Fibroblast of lung (primary cell): Measurements from ENCODE around the gene STAG3. TPM values are rescaled to one million over a fixed set of nuclear protein-coding genes. Genes with fewer than 3 reads are reported as not detected.

Experiments
- DNase-seq, 2 donors: peaks; one replicate each; pipeline versions ENCODE4 v3.0.0 to v3.0.0-alpha.2; 2010; ENCODE audit warnings: low read depth in 2 of 2
- H2AFZ ChIP-seq: 2 replicates; pipeline ENCODE4 v1.5.1; 2012; ENCODE audit warnings: low read length, control low read depth, inconsistent platforms
- H3K27ac ChIP-seq: 2 replicates; pipeline ENCODE4 v1.5.1; 2011; ENCODE audit warnings: low read length, control low read depth; ENCODE audit not compliant: insufficient read depth
- H3K27me3 ChIP-seq: 2 replicates; pipeline ENCODE4 v1.5.1; 2011; ENCODE audit warnings: mild to moderate bottlenecking, low read length; ENCODE audit not compliant: control insufficient read depth, insufficient read depth
- H3K36me3 ChIP-seq: 2 replicates; pipeline ENCODE4 v1.5.1; 2011; ENCODE audit warnings: low read length; ENCODE audit not compliant: control insufficient read depth, insufficient read depth
- H3K4me1 ChIP-seq: 2 replicates; pipeline ENCODE4 v1.5.1; 2011; ENCODE audit warnings: low read length; ENCODE audit not compliant: control insufficient read depth, insufficient read depth; ENCODE audit errors: extremely low read depth
- H3K4me2 ChIP-seq: 2 replicates; pipeline ENCODE4 v1.5.1; 2011; ENCODE audit warnings: low read length, control low read depth; ENCODE audit not compliant: insufficient read depth; ENCODE audit errors: extremely low read depth
- H3K4me3 ChIP-seq, 4 experiments: fragments of 200-600 bp in 1 of 4; sonication (generic) in 1 of 4; replicated peaks in 1 of 4; 2 replicates each; pipeline ENCODE4 v1.5.1; 2011 to 2016; ENCODE audit warnings: low read length in 4 of 4, low read depth in 3 of 4, mild to moderate bottlenecking in 3 of 4, control low read depth in 2 of 4, inconsistent platforms in 1 of 4, mixed read lengths in 1 of 4; ENCODE audit not compliant: insufficient read depth in 1 of 4; ENCODE audit errors: control extremely low read depth in 1 of 4
- H3K79me2 ChIP-seq: 2 replicates; pipeline ENCODE4 v1.5.1; 2012; ENCODE audit warnings: mild to moderate bottlenecking, low read length, inconsistent platforms; ENCODE audit not compliant: control insufficient read depth, insufficient read depth
- H3K9ac ChIP-seq: 2 replicates; pipeline ENCODE4 v1.5.1; 2011; ENCODE audit warnings: mild to moderate bottlenecking, low read length, control low read depth; ENCODE audit not compliant: insufficient read depth
- H3K9me3 ChIP-seq: 2 replicates; pipeline ENCODE4 v1.5.1; 2012; ENCODE audit warnings: low read depth, low read length; ENCODE audit not compliant: control insufficient read depth, insufficient read depth
- H4K20me1 ChIP-seq: 2 replicates; pipeline ENCODE4 v1.5.1; 2011; ENCODE audit warnings: low read length; ENCODE audit not compliant: control insufficient read depth, insufficient read depth; ENCODE audit errors: extremely low read depth
- CTCF ChIP-seq, 2 donors: IDR thresholded peaks in 1 of 2; conservative IDR thresholded peaks in 1 of 2; 1 replicate in 1 of 2; 2 replicates in 1 of 2; pipeline ENCODE4 v1.5.1; 2011 to 2012; ENCODE audit warnings: low read length in 2 of 2, control low read depth in 1 of 2, inconsistent platforms in 1 of 2, low read depth in 1 of 2, mild to moderate bottlenecking in 1 of 2
- EZH2 ChIP-seq: IDR thresholded peaks from 2 replicates; pipeline ENCODE4 v1.5.1; 2012; ENCODE audit warnings: low read length, control low read depth, mild to moderate bottlenecking; ENCODE audit errors: missing control alignments
- polyA plus RNA-seq, 2 donors: library from polyadenylated mRNA; depleted of rRNA in 1 of 2; stranded (reverse) in 1 of 2; unstranded in 1 of 2; fragments of >200 nt; gene quantifications; 2 replicates each; pipeline ENCODE4 v1.2.1, GENCODE V29; 2011 to 2012; ENCODE audit warnings: missing spikeins in 1 of 2
- total RNA-seq: library from RNA; depleted of rRNA; stranded (reverse); fragments of >200 nt; gene quantifications from 2 replicates; pipeline ENCODE4 v1.2.1, GENCODE V29; 2014

STAG3 gene
- total and polyA plus RNA-seq, 2 donors (not counting 1 experiment from before 2014, with no cell fraction given), result 0.27 to 0.50 TPM

GRCh38 chr7:100198266-100198665 lies 20.5 kb downstream of the STAG3 start:
- Histone ChIP-seq H3K4me3 (no peak overlapping the region), H3K9ac (no peak overlapping the region), H4K20me1 (no peaks in the 10 kb centered on the region), H3K27me3 (no peaks in the 10 kb centered on the region), H3K27ac (no peak overlapping the region), H3K4me2 (no peak overlapping the region), H3K79me2 (no peaks in the 10 kb centered on the region), H3K9me3 (no peaks in the 10 kb centered on the region), H2AFZ (no peak overlapping the region), H3K4me1 (no peaks in the 10 kb centered on the region), H3K36me3 (no peaks in the 10 kb centered on the region)
- TF ChIP-seq EZH2 (no peak), CTCF (conservative IDR thresholded peaks at IDR 0.05 in 1 of 2, IDR thresholded peaks at IDR 0.05 in 1 of 2; ENCODE audit: low read depth in 1 of 2, low read length in 2 of 2) (no peak)
- no peak for DNase-seq

- no peaks in the 10 kb centered on the region for H3K79me2 ChIP-seq
- TF ChIP-seq EZH2 (no peak), CTCF (conservative IDR thresholded peaks at IDR 0.05 in 1 of 2, IDR thresholded peaks at IDR 0.05 in 1 of 2; ENCODE audit: low read depth in 1 of 2, low read length in 2 of 2) (no peak)
- no peaks in the 10 kb centered on the region for H3K4me1 ChIP-seq
- H3K4me2 ChIP-seq, result no peak overlapping the region
- no peaks in the 10 kb centered on the region for H3K27me3 ChIP-seq
- H3K4me3 ChIP-seq, result no peak overlapping the region
- H3K9me3 ChIP-seq, result no peaks in the 10 kb centered on the region
- H3K36me3 ChIP-seq, result no peaks in the 10 kb centered on the region
- no peaks in the 10 kb centered on the region for H4K20me1 ChIP-seq
- DNase-seq, result no peak
- no peak overlapping the region for H3K9ac ChIP-seq
- H2AFZ ChIP-seq, result no peak overlapping the region
- no peak overlapping the region for H3K27ac ChIP-seq
Measured at GRCh38 chr7:100200693-100201092, 23.0 kb downstream of the STAG3 start.

- Histone ChIP-seq H3K9me3 (no peaks in the 10 kb centered on the region), H3K79me2 (no peaks in the 10 kb centered on the region), H3K4me1 (no peaks in the 10 kb centered on the region), H3K27ac (no peak overlapping the region), H3K4me3 (no peak overlapping the region), H3K36me3 (no peaks in the 10 kb centered on the region), H3K9ac (no peak overlapping the region), H3K27me3 (no peaks in the 10 kb centered on the region), H2AFZ (no peak overlapping the region), H3K4me2 (no peak overlapping the region), H4K20me1 (no peaks in the 10 kb centered on the region)
- no peak for TF ChIP-seq CTCF (conservative IDR thresholded peaks at IDR 0.05 in 1 of 2, IDR thresholded peaks at IDR 0.05 in 1 of 2; ENCODE audit: low read depth in 1 of 2, low read length in 2 of 2)
- no peak for TF ChIP-seq EZH2
- DNase-seq, result no peak
Measured at GRCh38 chr7:100204454-100204853, 26.7 kb downstream of the STAG3 start.
